HEK293 (cell line): ENCODE results near the gene UGGT2.

Experiments used
- TRIM28 ChIP-seq: IDR thresholded peaks from 2 replicates; pipeline ENCODE4 v1.6.1; 2011; ENCODE audit warnings: low read length, control low read depth, borderline replicate concordance
- ZBTB21 ChIP-seq: fragments of 450-650 bp; formaldehyde crosslinking; IDR thresholded peaks from 2 replicates; pipeline ENCODE4 v1.5.1; 2017; ENCODE audit warnings: missing biosample characterization, missing genetic modification characterization
- ZNF292 ChIP-seq: fragments of 450-650 bp; formaldehyde crosslinking; IDR thresholded peaks from 2 replicates; pipeline ENCODE4 v1.5.1; 2016; ENCODE audit warnings: low read depth, missing biosample characterization, missing genetic modification characterization, borderline replicate concordance
- ZNF366 ChIP-seq: fragments of 450-650 bp; formaldehyde crosslinking; conservative IDR thresholded peaks from 2 replicates; pipeline ENCODE4 v1.5.1; 2016; ENCODE audit warnings: missing biosample characterization, missing genetic modification characterization
- ZNF560 ChIP-seq: fragments of 450-650 bp; formaldehyde crosslinking; IDR thresholded peaks from 2 replicates; pipeline ENCODE4 v1.5.1; 2017; ENCODE audit warnings: missing biosample characterization, missing genetic modification characterization, borderline replicate concordance
- ZNF658 ChIP-seq: fragments of 450-650 bp; formaldehyde crosslinking; IDR thresholded peaks from 2 replicates; pipeline ENCODE4; 2016; ENCODE audit warnings: missing biosample characterization, missing genetic modification characterization
- ZSCAN16 ChIP-seq: fragments of 450-650 bp; formaldehyde crosslinking; IDR thresholded peaks from 2 replicates; pipeline ENCODE4 v1.5.1; 2016; ENCODE audit warnings: missing biosample characterization, missing genetic modification characterization
- TF ChIP-seq, protein P1 (sequence below): fragments of 450-650 bp; formaldehyde crosslinking; IDR thresholded peaks from 2 replicates; pipeline ENCODE4 v1.5.1; 2016; ENCODE audit warnings: missing biosample characterization, missing genetic modification characterization
- TF ChIP-seq, protein P2 (sequence below): fragments of 450-650 bp; formaldehyde crosslinking; IDR thresholded peaks from 2 replicates; pipeline ENCODE4 v1.5.1; 2016; ENCODE audit warnings: missing biosample characterization, missing genetic modification characterization
- TF ChIP-seq, protein P3 (sequence below): fragments of 450-650 bp; formaldehyde crosslinking; IDR thresholded peaks from 2 replicates; pipeline ENCODE4 v1.5.1; 2016; ENCODE audit warnings: missing biosample characterization, missing genetic modification characterization

DNA sequence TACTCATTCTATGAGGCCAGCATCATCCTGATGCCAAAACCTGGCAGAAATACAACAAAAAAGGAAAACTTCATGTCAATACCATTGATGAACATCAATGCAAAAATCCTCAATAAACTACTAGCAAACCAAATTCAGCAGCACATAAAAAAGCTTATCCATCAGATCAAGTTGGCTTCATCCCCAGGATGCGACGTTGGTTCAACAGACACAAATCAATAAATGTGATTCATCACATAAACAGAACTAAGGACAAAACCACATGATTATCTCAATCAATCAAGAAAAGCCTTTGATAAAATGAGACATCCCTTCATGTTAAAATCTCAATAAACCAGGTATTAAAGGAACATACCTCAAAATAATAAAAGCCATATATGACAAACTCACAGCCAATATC, 134.3 kb downstream of the UGGT2 start:
- TF ChIP-seq, protein P1, sequence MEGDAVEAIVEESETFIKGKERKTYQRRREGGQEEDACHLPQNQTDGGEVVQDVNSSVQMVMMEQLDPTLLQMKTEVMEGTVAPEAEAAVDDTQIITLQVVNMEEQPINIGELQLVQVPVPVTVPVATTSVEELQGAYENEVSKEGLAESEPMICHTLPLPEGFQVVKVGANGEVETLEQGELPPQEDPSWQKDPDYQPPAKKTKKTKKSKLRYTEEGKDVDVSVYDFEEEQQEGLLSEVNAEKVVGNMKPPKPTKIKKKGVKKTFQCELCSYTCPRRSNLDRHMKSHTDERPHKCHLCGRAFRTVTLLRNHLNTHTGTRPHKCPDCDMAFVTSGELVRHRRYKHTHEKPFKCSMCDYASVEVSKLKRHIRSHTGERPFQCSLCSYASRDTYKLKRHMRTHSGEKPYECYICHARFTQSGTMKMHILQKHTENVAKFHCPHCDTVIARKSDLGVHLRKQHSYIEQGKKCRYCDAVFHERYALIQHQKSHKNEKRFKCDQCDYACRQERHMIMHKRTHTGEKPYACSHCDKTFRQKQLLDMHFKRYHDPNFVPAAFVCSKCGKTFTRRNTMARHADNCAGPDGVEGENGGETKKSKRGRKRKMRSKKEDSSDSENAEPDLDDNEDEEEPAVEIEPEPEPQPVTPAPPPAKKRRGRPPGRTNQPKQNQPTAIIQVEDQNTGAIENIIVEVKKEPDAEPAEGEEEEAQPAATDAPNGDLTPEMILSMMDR (tag by site-specific recombination) = no peak
- TF ChIP-seq, protein P2, sequence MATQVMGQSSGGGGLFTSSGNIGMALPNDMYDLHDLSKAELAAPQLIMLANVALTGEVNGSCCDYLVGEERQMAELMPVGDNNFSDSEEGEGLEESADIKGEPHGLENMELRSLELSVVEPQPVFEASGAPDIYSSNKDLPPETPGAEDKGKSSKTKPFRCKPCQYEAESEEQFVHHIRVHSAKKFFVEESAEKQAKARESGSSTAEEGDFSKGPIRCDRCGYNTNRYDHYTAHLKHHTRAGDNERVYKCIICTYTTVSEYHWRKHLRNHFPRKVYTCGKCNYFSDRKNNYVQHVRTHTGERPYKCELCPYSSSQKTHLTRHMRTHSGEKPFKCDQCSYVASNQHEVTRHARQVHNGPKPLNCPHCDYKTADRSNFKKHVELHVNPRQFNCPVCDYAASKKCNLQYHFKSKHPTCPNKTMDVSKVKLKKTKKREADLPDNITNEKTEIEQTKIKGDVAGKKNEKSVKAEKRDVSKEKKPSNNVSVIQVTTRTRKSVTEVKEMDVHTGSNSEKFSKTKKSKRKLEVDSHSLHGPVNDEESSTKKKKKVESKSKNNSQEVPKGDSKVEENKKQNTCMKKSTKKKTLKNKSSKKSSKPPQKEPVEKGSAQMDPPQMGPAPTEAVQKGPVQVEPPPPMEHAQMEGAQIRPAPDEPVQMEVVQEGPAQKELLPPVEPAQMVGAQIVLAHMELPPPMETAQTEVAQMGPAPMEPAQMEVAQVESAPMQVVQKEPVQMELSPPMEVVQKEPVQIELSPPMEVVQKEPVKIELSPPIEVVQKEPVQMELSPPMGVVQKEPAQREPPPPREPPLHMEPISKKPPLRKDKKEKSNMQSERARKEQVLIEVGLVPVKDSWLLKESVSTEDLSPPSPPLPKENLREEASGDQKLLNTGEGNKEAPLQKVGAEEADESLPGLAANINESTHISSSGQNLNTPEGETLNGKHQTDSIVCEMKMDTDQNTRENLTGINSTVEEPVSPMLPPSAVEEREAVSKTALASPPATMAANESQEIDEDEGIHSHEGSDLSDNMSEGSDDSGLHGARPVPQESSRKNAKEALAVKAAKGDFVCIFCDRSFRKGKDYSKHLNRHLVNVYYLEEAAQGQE = no peak
- TF ChIP-seq, protein P3, sequence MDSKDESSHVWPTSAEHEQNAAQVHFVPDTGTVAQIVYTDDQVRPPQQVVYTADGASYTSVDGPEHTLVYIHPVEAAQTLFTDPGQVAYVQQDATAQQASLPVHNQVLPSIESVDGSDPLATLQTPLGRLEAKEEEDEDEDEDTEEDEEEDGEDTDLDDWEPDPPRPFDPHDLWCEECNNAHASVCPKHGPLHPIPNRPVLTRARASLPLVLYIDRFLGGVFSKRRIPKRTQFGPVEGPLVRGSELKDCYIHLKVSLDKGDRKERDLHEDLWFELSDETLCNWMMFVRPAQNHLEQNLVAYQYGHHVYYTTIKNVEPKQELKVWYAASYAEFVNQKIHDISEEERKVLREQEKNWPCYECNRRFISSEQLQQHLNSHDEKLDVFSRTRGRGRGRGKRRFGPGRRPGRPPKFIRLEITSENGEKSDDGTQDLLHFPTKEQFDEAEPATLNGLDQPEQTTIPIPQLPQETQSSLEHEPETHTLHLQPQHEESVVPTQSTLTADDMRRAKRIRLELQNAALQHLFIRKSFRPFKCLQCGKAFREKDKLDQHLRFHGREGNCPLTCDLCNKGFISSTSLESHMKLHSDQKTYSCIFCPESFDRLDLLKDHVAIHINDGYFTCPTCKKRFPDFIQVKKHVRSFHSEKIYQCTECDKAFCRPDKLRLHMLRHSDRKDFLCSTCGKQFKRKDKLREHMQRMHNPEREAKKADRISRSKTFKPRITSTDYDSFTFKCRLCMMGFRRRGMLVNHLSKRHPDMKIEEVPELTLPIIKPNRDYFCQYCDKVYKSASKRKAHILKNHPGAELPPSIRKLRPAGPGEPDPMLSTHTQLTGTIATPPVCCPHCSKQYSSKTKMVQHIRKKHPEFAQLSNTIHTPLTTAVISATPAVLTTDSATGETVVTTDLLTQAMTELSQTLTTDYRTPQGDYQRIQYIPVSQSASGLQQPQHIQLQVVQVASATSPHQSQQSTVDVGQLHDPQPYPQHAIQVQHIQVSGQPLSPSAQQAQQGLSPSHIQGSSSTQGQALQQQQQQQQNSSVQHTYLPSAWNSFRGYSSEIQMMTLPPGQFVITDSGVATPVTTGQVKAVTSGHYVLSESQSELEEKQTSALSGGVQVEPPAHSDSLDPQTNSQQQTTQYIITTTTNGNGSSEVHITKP (tag by site-specific recombination) = no peak
- TF ChIP-seq ZNF658 (tag by site-specific recombination) (no peak), ZNF292 (tag by site-specific recombination) (no peak), ZNF366 (no peak), ZBTB21 (no peak), ZNF560 (no peak), ZSCAN16 (tag by site-specific recombination) (no peak), TRIM28 (no peak)
